ENCODE measurements around the gene DNAH17.

DNAH17 gene

DNA sequence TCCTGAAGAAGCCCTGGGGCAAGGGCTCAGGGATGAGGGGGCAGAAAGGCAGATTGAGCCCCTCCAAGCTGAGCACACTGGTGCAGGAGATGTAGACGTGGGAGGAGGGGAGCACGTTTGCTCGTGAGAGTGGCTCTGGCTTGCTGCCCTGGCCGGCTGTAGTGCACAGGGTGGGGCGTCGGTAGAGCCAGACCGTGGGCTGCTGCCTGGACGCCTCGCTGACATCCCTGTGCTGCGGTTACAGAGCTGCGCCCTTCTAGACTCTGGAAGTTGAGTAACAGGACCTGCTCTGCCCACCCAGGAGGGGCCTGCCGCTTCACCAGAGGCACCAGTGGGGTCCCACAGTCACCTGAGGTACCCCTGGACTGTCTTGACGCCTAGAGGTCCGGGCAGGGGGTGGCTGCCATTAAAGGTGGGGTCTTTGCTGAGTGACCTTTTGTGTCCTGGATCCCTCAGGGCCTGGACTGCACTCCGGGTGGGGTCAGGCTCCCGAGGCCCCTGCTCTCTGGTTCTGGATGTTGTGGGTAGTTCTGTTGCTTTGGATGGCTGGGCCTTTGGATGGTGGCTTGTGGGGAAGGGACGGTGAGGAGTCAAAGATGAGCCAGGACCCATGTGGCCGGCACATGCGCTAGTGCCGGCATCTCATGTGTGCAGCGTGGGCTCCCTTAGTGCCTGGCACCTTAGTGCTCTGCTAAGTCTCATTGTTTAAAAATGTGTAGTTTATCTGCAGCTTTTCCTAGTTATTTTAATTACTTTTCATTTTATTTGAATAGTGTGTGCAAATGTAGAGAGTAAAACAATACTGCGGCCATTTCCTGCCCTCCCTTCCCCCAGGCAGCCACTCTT, 157.0 kb downstream of the DNAH17 start:
- DNase-seq (ENCODE audit: low read depth in 4 of 4, low spot score in 1 of 4), result no peak

DNA sequence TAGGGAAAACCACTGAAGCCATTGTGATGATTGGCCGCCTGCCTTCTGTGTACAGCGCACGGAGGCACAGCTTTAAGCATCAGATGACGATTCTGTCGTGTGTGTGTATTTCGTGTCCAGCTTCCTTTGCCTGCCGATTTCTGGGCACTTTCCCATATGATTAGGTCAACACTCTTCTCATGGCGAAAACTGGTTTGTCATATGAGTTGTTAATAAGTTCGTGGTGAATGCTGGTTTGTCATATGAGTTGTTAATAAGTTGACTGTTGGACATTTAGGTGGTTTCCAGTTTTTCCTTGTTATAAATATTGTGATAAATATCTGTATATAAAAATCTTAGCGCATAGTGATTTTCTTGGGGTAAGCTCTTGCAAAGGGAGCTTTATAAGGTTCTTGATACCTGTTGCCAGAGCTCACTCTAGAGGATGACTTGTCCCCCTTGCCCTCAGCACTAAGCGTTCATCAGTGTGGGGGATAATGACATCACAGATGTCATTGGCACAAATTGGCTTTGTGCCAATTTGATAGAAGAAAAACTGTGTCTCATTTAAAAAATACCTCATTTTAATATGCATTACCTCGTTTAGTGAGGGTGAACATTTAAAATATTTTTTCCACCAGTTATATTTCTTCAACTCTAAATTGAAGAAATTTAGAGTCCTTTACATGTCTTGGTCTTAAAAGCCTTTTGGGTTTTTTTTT, 158.7 kb downstream of the DNAH17 start:
- DNase-seq (ENCODE audit: low read depth in 4 of 4, low spot score in 1 of 4), result no peak

DNA sequence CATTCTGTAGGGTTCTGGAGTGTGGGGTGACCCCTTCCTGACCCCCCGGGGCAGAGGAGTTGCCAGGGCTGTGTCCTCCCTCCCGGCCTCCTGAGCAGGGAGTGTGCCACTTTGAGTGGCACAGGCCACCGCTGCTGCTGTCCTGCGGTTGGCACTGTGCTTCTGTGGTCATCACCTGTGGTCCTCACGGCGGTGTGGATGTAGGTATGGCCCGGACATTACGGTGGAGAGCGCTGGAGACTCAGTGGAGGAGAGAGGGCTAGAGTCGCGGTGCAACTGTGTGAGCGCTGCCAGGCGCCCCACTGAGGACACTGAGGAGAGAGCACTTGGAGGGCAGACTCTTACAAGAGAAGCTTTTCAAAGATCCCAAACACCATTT, 159.7 kb downstream of the DNAH17 start:
- no peak for DNase-seq (ENCODE audit: low read depth in 4 of 4, low spot score in 1 of 4)

DNA sequence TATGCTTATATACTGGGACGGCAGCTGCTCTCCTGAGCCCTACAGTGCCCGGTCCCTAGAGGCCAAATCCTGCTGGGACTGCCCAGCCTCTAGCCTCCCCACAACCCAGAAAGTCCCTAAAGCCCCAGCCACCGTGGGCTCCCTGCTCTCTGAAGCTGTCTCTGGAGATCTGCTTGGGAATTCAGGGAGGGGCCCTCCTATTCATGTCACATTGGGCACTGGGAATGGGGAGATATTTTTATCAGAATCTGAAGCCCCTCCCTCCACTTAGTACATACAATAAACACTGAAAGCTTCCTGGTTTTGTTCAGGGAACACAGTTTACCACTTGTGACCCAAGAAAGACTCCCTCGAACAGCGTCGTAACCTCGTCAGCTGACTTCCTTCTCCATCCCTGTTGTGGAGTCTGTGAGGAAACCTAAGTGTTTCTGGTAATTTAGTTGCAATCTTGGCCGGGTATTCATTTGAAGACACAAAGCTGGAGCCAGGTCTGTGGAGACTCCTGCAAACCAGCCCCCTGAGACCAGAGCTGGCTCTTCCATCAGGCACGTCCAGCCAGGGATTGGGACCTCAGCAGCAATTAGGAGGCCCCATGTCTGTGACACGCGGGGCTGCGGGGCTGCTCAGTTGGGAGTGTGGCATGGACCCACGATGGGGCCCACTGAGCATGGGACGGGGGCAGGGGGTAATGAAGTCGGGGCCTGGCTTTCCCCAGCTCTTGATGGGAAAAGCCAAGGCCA, 160.2 kb downstream of the DNAH17 start:
- no peak for DNase-seq (ENCODE audit: low read depth in 4 of 4, low spot score in 1 of 4)

DNA sequence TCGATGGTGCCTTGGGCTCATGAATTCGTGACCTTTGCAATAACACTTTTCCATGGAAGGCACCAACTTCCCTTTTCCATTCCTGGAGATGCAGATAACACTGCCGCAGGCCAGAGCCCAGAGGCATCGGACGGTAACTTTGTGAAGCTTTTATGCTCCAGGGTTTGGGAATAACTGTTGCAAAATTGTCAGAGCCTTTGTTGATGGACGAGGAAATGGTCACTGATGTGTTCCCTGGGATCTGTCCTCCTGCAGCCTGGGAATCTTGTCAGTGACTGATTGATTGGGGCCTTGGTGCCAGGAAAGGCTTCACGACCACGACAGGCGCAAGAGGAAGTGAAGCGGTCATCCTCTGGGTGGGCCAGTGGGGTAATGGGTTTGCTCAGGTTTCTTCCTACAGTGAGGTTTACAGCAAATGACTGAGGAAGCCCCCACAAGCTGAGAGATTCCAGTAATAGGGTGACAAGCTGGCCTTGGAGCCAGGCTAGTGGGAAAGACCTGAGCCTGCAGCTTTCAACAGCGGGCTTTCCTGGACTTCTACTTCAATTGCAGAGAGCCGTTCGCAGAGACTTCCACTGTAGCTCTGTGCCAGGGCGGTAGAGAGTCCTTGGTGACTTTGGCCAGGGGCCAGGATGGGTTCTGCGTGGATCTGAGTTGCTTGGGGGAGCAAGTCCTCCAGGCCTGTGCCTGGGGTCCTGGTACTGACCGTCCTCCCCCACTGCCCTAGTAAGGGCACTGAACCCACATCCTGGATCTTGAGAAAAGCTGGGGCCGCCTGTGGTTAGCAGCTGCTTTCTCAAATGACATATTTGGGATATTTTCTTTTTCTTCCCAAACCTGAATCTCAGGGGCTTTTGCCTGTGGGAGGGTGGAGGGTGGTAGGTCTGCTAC, 161.1 kb downstream of the DNAH17 start:
- no peak for DNase-seq (ENCODE audit: low read depth in 4 of 4, low spot score in 1 of 4)

DNA sequence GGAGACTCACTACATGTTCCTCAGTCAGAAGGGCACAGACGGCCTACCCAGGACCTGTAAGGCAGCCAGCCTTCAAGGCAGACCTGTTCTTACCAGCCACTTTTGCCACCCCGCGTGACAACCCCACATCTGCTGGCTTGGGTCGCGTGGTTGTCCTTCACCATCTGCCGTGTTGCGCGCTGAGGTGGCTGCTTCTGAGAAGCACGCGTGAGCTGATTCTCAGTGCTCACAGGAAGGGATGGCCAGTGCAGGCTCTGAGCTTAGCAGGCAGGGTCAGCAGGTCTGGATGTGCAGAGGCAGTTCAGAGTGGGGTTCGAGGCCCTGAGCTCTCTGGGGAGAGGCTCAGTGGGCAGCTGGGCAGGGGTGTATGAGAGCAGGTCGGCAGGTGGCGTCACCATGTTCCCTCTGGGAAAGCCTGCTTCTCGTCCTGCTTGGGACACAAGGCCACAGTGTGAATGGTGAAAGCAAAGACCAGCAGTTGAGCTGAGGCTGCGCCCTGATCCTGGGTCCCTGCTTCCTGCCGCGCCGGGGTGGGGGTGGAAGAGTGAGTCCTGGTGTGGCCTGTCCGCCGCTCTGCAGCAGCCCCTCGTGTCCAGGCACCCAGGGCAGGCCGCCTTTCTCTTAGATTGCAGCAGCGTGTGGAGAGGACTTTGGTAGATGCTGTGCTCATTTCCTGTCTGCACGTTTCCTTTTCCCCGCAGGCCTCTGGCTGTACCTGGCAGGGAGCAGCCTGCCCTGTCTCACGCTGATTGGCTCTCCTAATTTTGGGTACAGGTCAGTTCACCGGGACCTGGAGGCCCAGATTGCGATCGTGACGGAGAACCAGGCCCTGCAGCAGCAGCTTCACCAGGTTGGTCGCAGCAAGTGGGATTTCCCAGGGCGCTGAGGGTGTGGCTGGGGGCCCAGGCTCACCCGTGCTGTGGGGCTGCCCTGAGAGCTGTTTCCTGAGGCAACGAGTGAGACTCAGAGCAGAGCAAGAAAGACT, 162.7 kb downstream of the DNAH17 start:
- peak in 3 of 4 experiments; percentile 14 to 35 (median 18) for DNase-seq (ENCODE audit: low read depth in 4 of 4, low spot score in 1 of 4)

DNA sequence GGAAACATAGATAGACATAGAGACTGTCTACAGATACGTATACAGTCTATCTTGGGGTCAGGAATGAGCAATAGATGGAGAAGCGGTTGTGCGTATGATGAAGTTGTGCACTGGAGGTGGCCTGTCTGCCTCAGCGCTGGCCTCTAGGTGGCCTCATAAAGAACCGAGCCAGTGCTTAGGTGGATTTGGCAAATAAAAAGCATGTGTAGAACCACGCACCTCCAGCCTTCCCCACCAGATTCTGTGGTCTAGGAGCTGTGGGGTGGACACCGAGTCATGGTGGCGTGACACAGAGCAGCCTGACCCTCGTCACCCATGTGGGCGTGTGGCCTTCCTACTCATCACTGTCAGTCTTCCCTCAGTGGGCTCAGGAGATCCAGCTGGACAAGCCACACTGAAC, 164.8 kb downstream of the DNAH17 start:
- peak in 1 of 4 experiments; percentile 27 for DNase-seq (ENCODE audit: low read depth in 4 of 4, low spot score in 1 of 4)

DNA sequence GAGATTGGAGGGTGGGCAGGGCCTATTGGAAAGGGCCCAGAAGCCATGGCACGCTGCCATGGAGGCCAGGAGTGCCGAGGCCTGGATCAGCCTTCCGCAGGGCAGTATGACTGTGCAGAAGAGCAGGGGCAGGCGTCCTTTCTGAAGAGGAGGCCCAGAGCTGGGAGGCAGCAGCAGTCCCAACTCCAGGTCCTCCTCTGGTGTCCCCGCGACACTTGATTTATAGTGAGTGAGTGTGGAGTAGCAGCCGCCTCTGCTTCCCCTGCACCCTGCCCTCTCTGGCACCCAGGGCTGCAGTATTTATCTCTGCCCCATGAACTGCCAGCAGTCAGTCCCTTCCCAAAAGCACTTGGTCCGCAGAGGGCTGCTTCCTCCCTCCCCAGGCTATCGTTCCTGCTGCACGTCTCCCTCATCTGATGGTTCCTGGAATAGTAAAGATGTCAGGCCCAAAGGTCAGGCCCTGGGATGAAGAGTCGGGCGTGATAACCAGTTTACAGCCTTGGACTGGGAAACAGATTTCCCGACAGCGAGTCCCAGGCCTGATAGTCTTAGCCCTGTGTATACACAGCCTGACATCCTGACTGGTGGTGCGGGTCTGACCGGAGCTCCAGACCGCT, 165.8 kb downstream of the DNAH17 start:
- no peak for DNase-seq (ENCODE audit: low read depth in 4 of 4, low spot score in 1 of 4)

DNA sequence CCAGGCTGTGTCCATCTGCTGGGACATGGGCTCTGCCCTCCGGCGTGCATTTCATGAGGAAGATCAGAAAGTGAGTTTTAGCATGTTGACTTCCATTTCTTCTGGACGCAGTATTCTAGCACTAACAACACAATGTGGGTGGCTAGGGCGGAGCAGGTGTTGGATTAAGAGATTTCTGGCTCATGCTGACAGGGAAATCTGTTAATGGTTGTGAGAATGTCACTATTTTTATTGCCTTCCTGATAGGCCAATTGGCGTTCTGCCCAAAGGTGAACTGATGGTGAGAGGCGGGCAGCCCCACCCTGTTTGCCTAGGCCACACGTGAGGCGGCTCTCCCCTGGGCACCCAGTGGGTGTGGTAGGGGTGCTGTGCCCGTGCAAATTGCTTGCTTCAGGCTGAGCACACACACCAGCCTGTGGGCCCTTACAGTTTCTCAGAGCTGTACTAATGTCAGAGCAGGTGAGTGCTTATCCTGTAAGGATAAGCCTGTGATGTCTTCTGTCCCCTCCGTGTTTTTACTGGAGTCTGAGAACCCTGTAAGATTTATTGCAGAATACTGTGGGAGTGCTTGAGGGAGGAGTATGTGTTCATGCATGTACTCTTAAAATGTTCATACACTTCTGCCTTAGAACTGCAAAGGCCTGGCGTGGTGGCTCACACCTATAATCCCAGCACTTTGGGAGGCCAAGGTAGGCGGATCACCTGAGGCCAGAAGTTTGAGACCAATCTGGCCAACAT, 167.8 kb downstream of the DNAH17 start:
- DNase-seq (ENCODE audit: low read depth in 4 of 4, low spot score in 1 of 4), result no peak

DNA sequence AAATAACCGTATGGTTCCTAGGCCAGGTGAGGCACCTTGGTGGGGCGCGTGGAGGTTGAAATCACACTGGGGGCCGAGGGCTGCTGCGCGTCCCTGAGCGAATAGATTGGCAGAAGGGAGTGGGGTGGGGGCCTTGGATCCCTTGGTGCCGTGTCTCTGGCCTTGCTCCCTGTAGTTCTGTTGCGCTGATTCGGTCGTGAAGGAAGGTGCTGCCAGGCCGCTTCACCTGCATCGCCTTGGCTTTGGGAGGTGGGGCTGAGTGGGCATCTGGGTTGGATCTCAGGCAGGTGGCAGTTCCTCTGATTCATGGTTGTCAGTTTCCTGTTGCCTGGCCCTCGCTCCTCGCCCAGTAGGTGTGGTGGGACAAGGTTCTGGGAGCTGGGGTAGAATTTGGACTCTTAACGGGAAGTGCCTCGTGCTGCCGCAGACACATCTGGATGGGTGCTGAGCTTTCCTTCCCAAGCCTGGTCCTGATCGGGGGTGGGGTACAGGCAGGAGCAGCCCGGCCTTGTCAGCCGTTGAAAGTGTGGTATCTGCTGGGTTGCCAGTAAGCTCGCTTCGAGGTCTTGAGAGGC, 168.6 kb downstream of the DNAH17 start:
- no peak for DNase-seq (ENCODE audit: low read depth in 4 of 4, low spot score in 1 of 4)

DNA sequence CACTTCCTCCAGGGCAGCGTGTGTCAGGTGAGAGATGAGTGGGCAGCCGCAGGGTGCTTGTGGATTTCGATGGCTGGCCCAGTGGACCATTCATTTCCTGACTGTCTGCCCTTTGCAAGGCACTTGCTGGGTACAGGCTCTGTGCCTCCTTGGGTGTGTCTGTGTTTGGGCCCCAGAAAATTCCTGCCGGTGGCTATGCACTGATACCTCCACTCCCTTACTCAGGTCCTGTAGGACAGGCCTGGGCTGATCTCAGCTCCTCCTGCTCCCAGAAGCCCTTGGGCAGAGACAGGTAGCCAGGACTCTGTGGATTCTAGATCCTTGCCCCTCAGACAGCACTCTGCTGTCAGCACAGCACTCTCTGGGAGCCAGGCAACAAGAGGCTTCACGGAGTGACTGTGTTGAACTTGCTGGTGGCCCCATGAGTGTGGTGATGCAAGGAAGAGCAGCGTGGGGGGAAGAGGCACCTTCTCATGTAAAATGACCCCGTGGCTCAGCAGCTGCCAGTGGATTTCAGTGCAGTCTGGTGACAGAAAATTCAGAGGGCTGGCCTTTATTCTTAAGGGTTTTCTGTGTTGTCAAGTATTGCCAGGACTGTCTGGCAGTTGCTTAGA, 169.7 kb downstream of the DNAH17 start:
- no peak for DNase-seq (ENCODE audit: low read depth in 4 of 4, low spot score in 1 of 4)

DNA sequence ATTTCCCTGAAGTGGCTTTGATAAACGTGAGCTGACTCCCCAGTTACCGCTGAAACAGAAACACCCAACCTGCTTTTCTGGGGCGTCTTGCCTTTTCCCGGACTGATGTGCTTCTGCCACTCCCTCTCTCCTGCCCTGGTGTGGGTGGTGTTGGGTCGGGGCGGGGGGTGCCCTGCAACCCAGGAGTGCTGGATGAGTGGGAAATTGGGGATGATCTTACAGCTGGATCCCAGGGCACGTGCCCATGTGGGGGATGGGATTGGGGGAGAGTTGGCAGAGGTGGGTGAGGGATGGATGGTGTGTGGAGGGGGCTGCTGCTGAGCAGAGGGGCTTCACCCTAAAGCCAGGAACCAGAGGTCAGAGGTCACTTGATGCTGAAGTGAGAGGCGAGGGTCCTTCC, 170.3 kb downstream of the DNAH17 start:
- no peak for DNase-seq (ENCODE audit: low read depth in 4 of 4, low spot score in 1 of 4)

DNA sequence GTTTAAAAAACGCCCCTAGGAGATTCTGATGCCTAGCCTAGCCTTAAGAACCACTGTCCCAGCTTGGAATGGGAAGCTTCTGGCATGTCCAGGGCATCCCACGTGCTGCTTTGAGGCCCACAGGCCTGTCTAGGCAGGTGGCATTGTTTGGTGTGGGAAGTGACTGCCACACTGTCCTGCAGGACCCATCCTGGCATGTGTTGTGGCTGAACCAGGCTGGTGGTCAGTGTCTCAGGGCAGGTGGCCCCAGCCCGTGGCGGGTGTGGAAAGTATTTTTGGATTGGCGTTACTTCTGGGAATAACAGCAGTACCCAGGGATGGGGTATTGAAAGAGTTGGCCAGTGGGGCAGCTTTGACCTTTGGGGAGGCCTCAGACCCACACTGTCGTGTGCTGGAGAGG, 170.8 kb downstream of the DNAH17 start:
- DNase-seq (ENCODE audit: low read depth in 4 of 4, low spot score in 1 of 4), result no peak

DNA sequence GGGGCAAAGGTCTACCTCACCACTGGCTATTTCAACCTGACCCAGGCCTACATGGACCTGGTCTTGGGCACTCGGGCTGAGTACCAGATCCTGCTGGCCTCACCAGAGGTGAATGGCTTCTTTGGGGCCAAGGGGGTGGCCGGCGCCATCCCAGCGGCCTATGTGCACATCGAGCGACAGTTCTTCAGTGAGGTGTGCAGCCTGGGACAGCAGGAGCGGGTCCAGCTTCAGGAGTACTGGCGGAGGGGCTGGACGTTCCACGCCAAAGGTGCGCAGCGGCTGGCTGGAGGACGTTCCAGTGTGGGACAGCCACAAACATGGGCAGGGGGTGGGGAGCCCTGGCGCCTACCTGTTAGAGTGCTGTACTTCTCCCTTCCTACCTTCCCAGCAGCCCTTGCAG, 173.4 kb downstream of the DNAH17 start:
- DNase-seq (ENCODE audit: low read depth in 4 of 4, low spot score in 1 of 4), result no peak

DNA sequence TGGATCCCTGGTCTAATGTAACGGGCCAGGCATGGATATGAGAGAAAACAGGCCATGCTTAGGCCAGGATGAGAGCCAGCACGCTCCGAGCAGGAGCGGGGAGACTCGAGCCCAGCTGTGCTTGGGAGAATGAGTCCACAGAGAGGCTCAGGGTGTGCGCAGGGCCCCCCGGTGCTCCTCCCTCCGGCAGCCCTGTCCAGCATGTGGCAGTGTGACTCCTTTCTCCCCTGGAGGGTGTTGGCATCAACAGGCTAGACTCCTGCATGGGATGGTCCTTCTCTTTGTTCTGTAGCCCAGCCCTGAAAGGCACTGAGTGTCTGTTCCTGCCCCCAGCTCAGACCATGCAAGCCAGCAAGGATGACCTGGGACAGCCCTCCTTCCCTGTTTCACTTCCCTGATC, 175.3 kb downstream of the DNAH17 start:
- DNase-seq (ENCODE audit: low read depth in 4 of 4, low spot score in 1 of 4), result no peak

DNA sequence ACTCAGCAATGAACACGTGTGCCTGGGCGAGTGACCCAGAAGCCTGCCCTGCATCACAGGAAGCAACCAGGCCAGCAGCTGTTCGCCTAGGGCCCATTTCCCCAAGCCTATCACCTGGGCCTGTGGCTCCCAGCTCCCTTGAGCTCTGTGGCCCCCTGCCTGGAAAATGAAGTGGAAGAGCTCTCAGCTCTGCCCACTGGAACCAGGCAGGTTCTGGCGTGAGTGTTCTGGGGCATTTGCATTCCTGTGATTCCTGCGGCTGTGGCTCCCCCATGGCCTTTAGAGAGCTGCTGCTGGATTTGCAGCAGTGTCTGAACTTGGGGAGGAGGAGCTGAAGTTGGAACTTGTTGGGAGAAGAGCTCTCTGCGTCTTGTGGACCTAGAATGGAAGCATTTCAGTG, 175.9 kb downstream of the DNAH17 start:
- DNase-seq (ENCODE audit: low read depth in 4 of 4, low spot score in 1 of 4), result no peak

DNA sequence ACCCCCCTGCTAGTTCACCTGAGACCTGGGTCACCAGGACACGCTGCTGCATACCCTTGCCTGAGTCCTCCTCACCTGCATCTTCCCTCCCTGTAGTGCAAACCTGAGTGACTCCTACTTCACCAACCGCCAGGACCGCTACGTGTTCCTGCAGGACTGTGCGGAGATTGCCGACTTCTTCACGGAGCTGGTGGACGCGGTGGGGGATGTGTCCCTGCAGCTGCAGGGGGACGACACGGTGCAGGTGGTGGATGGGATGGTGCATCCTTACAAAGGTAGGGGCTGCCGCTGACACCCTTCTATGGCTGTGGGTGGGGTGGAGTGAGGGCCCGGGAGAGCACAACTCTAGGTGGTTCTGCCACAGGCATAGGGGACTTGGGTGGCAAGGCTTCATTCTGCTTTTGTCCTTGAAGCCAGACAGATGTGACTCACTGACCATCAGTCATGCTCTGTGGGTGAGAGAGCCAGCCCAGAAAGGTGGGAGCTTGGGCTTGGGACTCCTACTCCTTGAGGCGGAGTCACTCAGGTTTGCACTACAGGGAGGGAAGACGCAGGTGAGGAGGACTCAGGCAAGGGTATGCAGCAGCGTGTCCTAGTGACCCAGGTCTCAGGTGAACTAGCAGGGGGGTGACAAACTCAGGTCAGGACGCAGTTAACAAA, 176.5 kb downstream of the DNAH17 start:
- DNase-seq (ENCODE audit: low read depth in 4 of 4, low spot score in 1 of 4), result no peak
